NCI-H146 treated with DMSO at 0.1 percent for 48 hours (cell line): ENCODE data around the gene PPIE.

ENCODE experiments used
- DNase-seq: peaks from one replicate; lab custom pipeline; 2025; ENCODE audit not compliant: unreplicated experiment; lab: John Stamatoyannopoulos, UW

PPIE gene

DNA sequence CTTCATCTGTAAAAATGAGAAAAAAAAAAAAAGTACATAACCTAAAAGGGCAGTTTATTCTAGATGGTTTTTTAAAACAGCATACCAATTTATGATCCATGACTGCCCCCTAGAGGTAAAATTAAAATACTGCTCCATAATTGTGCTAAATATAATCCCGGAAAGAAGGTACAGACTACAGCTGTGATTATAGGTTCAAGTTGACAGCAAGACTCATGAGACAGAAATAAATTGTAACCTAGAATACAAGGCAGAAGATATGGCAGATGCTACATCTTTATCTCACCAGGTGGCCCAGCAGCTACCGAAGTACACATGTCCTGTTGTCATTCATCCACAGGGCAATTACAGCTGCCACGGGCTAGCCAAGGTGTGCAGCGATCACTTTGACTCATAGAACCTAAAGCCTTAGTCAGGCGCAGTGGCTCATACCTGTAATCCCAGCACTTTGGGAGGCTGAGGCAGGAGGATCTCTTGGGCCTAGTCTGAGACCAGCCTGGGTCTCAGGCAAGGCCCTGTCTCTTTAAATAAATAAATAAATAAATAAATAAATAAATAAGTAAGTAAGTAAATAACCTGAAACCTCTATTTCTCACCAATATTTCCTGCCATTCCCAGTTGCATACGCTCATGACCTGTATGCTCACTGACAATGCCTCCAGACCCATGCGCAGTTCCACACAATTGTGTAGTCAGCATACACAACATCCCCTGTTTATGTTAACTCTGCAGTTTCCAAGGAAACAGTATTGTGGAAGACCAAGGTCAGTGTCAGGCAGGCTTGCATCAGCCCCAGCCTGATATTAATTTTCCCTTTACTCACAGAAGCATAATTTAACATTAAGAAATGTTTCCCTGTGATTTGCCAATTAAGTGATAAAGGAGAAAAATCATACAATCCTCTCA, 18.3 kb upstream of the PPIE start:
- DNase-seq, result peak; percentile 75

DNA sequence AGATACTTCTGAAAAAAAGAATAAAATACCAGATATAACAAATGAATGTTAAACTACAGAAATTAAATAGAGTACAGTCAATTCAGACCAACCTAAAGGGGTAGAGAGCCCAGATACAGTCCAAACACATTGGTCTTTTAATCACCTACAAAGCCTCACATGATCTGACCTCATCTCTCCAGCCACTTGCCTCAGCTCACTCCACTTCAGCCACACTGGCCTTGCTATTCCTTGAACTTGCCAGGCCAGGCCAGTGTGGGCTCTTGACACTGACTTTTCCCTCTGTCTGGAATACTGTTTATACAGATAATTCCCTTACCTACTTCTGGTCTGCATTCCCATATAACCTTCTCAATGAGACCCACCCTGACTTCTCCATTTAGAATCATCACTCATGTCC, 17.0 kb upstream of the PPIE start:
- DNase-seq, result no peak

DNA sequence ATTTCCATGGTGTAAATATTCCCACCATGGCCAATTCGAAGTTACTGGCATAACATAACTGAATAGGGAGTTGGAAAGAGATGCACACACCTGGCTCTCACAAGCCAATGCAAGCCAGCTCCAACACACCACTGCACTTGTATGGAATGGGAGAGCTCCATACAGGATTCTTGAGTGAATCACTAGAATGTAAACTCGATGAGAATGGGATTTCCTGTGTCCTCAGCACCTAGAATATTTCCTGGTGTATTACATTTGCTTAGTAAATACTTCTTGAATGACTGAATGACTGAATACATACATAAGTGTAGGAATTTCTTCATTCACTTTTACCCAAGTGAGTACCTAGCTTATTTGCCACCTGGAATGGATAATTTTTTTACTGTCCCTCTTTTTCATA, 16.2 kb upstream of the PPIE start:
- DNase-seq, result no peak

DNA sequence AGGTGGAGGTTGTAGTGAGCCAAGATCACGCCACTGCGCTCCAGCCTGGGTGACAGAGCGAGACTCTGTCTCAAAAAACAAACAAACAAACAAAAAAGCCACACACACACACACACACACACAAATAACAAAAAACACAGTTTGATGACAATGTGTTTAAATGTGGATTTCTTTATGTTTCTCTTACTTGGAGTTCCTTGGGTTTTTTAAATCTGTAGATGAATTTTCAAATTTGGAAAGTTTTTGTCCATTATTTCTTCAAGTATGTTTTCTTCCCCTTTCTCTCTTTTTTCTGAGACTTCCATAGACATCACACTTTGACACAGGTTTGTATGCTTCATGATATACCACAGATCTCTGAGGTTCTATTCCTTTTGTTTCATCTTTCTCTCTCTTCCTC, 12.1 kb upstream of the PPIE start:
- no peak for DNase-seq

DNA sequence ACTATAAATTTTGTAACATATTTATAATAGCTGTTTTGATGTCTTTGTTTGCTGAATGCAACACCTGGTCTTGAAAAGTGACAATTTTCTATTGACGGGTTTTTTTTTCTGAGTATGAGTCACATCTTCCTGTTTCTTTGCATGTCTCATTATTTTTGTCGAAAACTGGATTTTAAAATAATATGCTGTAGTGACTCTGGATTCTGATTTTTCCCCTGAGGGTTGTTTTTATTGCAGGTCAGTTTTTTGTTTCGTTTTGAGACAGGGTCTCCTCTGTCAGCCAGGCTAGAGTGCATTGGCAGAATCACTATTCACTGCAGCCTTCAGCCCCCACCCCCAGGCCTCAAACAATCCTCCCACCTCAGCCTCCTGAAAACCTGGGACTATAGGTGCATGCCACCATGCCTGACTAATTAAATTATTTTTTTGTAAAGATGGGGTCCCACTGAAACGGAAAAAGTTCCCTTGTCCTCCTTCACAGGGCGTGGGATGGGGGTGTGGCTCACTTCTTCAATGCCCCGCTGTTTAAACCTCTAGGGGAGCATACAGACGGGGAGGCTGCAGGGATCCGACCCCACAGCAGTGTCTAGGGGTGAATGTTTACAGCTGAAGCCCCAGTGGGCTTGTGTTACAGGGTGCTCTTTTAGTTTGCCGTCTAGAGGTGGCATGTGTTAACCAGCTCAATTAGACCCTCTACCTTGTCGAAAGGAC, 11.3 kb upstream of the PPIE start:
- DNase-seq, result no peak

DNA sequence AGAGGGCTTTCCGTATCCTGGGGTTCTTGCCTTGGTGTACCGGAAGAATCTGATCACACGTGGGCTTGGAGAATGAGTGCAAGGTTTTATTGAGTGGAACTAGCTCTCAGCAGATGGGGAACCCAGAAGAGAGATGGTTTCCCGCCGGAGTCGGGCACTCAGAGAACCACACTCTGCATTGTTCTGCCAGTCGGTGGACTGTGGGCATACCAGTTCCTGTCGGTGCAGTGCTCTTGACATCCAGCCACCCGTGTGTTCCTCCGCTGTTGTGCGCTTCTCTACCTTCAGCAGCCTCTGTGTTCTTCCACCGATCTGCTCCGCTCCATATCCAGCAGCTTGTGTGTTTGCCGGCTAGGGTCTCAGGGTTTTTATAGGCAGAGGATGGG, 10.8 kb upstream of the PPIE start:
- no peak for DNase-seq

DNA sequence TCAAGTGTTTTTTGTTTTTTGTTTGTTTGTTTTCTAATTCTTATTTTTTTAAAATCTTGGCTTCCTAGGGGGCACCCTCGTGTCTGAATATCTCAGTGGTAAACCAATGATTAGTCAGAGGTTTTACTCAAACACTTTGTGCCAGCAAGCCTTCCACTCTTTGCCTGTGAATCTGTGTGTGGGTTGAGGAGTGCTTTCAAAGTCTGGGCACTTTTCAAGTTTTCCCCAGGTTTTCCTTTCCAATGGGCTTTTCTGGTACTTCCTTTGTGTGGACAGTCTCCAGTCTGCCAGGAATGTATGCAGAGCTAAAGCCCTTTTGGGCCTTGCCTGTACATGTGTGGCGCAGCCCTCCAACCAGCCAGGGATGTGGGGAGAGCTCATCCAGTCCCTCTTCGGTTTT, 9.7 kb upstream of the PPIE start:
- DNase-seq, result no peak

DNA sequence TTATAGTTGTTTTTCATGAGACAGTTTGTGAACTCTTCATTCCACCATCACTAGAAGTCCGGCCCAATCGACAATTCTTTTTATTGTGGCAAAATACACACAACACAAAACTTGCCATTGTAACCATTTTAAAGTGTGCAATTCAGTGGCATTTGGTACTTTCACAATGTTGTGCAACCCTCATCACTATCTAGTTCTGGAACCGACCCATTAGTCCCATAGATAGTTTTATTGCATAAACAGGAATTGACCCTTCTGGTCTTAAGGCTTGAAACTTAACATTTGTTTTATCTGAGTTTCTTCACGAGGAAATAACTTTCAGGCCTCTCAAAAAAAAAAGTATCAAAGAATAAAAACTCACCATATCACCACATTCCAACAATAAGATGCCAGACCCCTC, 8.8 kb upstream of the PPIE start:
- DNase-seq, result no peak

DNA sequence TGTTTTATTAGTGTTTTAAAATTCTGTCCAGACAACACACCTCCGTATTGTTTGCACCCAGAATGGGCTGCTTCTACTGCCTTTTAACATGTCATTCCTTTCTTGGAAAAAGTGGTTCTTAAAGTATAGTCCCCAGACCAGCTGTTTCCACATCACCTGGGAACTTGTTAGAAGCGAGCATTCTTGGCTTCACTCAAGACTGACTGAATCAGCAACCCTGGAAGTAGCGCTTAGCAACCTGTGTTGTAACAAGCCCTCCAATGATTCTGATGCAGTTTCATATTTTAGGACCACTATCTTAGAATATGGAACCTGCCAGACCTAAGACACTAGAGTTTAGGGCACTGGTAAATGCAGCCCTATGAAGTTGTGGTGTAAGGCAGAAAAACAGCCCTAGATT, 6.0 kb upstream of the PPIE start:
- no peak for DNase-seq

DNA sequence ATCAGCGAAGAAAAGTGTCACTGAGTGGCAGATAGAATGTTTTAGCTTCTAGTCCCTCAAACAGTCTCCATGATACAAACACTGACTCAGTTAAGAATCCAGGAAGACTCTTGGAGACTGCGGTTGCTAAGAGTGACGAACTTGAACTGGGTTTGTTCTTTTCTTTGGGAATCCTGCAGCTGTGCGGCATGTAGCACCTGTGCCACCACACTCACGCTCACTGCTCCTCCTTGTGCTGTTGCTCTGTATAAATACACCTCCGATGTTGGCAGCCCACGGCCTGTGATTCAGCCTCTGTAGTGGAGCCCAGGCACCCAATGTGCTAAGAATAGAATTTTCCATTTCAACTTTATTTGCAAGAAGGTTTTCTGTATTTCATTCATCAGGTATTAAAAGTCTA, 5.5 kb upstream of the PPIE start:
- DNase-seq, result no peak

DNA sequence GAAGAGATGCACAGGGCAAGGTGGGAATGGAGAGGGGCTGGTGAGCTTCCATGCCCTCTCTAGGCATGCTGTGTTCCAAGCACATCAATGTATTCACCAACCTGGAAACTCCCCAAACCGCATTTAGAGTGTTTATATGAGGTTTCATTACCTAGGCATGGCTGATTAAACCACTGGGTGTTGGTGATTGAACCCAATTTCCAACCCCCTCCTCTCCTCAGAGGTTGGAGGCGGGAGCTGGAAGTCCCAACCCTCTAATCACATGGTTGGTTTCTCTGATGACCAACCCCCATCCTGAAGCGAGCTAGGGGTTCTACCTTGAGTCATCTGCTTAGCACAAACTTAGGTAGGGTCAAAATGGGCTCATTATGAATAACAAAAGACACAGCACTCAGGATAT, 3.0 kb upstream of the PPIE start:
- DNase-seq, result no peak

DNA sequence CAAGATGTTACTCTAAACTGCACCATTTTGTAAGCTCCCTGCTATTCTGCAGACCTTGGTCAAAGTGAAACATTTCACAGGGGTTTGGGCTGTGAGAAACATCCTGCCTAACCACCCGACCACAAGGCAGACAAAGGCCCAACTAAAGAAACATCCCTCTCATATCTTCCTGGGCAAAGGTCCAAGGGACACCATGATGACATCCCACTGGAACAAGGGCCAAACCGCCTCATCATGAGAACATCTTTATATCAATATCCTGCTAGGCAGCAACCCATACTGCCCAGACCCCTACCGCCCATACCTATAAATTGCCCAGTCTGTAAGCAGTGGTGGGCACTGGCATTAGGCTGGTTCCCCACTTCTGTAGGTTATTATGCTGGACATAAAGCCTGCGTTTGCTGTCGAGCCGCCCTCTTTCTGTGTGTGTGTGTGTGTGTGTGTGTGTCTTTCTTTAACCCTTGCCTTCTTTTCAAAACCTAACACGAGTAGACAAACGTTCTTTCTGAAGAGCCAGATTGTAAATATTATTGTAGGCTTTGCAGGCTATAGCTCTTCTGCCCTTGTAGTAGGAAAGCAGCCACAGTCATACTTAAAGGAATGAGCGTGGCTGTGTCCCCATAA, 1.0 kb upstream of the PPIE start:
- no peak for DNase-seq

DNA sequence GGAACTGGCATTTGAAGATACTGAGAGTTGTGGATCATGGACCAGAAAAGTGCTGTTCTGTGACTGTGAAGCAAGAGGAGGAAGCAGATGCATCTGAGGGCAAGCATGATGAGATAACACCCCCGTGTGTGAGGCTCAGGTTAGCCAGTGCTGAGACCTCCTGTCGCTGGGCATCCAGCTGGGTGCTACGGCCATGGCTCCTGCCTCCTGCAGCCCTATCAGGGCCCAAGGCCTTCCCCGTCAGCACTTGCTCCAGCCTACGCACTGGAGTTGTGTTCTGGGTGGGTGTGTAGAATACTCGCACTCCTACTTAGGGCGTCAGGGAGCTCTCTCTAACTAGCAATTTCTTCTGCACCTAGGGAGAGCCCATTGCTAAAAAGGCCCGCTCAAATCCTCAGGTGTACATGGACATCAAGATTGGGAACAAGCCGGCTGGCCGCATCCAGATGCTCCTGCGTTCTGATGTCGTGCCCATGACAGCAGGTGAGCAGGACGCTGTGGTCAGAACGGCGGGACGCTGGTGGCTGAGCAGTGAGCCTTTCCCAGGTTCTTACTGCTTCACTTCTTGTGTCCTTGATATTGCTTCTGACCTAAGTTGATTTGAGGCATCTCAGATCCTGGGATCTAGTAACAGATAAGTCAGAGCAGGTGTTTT, 6.5 kb downstream of the PPIE start:
- DNase-seq, result no peak

DNA sequence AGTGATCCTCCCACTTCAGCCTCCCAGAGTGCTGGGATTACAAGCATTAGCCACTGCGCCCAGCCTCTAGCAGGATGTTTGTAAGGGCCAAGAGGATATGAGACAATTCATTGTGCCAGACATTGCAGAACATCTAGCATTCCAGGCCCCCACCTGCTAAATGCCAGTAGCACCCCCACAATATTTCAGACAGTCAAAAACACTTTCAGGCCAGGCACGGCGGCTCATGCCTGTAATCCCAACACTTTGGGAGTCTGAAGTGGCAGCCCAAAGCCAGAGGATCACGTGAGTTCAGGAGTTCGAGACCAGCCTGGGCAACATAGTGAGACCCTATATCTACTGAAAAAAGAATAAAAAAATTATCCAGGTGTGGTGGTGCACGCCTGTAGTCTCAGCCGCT, 12.9 kb downstream of the PPIE start:
- DNase-seq, result no peak

DNA sequence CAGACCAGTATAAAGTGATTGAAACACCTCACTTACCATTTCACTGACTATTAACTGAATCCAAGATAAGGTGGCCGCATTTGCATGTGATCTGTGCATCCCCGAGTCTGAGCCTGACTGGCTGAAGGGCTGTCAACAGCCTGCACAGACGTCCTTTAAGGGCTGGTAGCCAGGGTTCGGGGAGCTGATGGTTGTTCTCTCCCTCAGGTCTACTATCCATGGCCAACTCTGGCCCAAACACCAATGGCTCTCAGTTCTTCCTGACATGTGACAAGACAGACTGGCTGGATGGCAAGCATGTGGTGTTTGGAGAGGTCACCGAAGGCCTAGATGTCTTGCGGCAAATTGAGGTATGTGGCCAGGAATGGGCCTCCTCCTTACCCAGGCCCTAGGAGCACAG, 14.0 kb downstream of the PPIE start:
- DNase-seq, result no peak

DNA sequence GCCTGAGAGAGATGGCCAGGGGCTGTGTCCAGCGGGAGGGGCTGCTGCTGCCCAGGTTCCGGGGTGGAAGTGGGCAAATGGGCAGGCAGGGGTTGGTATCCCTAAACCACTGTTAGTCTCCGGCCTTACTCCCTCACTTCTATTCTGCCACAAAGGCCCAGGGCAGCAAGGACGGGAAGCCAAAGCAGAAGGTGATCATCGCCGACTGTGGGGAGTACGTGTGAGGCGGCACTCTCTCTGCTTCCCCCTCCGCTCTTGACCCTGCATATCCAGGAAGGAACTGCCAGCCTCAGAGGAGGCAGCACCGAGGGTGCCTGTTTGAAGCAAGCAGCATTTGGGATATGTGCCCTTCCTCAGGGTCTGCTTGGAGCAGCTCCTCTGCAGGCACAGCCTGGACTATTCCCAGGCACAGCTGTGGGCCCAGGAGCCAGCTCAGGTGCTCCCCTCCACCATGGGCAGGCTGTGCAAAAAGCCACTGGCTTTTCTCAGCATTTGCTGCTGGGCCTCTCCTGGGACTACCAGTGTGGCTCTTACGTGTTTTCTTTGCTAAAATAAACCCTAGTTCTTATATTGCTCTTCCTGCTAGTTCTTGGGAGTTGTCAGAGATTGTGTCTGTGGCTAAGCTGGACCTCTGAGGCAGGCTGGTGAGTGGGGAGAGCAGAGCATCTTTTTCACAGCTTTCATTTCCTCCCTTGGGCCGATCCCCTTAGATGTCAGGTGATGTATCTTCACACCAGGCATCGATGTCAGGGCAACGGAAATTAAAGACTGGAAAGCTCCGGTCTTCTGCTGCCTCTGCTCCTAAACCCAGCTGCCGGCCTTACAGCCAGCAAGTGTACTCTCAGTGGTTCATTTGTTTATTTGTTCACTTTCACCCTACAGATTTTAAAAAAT, 14.7 kb downstream of the PPIE start:
- DNase-seq, result no peak

DNA sequence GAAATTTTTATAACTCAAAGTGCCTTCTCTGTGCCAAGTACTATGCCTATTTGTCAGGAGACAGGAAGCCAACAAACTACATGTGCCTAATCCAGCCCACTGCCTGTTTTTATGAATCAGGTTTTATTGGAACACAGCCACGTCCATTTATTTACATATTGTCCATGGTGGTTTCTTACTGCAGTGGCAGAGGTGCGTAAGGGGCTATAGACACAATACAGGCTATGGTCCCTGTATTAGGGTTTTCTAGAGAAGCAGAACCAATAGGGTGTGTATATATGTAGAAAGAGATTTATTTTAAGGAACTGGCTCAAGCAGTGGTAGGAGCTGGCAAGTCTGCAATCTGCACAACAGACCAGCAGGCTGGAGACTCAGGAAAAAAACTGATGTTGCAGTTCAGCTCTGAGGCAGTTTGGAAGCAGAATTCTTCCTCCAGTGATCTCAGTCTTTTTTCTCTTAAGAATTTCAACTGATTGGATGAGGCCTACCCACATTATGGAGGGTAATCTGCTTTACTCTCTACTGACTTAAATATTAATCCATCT, 15.4 kb downstream of the PPIE start:
- DNase-seq, result no peak

DNA sequence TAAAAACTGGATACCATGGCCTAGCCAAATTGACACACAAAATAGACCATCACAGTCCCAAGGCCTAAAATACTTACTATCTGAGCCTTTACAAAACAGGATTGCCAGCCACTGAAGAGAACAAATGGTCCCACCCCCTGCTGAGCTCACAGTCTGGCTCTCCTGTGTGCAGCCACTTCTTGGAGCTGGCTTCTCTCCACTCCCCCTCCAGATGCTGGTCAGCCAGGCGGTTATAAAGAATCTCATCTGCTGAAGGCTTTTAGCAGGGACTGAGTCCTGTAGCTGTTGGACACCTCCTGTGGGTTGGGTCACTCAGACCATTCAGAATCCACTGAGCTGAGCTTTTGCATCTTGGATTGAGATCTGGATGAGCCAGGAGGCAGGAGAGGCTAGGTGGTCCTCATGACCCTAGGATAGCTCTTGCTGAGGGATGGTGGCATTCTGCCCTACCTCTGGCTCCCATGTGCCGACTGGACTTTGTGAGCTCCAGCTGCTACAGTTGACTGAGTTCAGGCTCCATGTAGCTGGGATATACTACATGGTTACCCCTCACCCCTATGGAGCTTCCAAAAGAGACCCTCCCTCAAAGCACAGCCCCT, 16.3 kb downstream of the PPIE start:
- no peak for DNase-seq

DNA sequence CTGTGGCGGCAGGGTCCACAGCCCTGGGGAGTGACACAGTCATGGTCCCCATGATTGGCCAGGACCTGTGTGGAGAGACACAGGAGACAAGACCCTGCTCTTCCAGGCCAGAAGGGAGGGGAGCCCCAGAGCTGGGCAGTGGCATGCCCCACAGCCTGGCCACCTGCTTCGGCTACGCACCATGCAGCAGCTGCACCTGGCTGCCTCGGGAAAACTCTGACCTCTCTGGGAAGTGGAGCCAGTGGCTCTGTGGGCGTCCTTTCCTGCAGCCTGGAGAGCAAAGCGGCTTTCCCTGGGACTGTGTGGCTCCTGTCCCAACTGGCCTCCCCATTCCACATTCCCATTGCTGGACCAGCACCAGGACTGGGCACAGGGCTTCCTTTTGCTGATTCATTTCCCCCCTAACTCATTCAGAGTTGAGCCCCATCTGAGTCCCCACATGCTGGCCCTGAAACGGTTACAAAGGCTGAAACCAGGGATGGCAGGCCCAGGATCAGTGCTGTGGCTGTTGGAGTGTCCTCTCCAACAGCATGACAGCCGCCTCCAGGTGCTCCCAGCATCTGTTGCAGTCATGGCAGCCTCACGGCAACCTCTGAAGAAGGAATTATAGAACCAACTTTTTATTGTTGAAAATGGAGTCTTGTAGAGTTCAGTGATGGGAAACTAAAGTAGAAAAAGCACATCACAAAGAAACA, 17.4 kb downstream of the PPIE start:
- DNase-seq, result no peak
